GM20000 (cell line): ENCODE data around the gene ATP11A.

Experiments
- DNase-seq: peaks from one replicate; pipeline ENCODE4 v3.0.0; 2012; ENCODE audit warnings: low spot score
- CTCF ChIP-seq: IDR thresholded peaks from 2 replicates; pipeline ENCODE4 v1.5.1; 2012; ENCODE audit warnings: mild to moderate bottlenecking, control low read depth; ENCODE audit errors: extremely low read depth, missing control alignments

The ATP11A gene

GRCh38 chr13:112771139-112771876 lies 81.5 kb downstream of the ATP11A start:
- no peak for DNase-seq
- TF ChIP-seq CTCF, result no peak

- DNase-seq, result no peak
- no peak for TF ChIP-seq CTCF
Measured at GRCh38 chr13:112771877-112772538, 82.2 kb downstream of the ATP11A start.

GRCh38 chr13:112772539-112772909 lies 82.7 kb downstream of the ATP11A start:
- TF ChIP-seq CTCF, result no peak
- DNase-seq, result no peak

- DNase-seq, result no peak
- no peak for TF ChIP-seq CTCF
Measured at GRCh38 chr13:112772929-112773328, 83.1 kb downstream of the ATP11A start.

GRCh38 chr13:112773601-112774447 lies 84.0 kb downstream of the ATP11A start:
- no peak for TF ChIP-seq CTCF
- no peak for DNase-seq

- TF ChIP-seq CTCF, result no peak
- no peak for DNase-seq
Measured at GRCh38 chr13:112774448-112774792, 84.6 kb downstream of the ATP11A start.
